Measurements from ENCODE around the gene TDRD12.
A peak's percentile ranks its signal among the peaks of the same experiment; 100 is the strongest.

The TDRD12 gene

GRCh38 chr19:32674153-32674930, 45.2 kb upstream of the TDRD12 start:
- no peak for TF ChIP-seq POLR2AphosphoS5 (IDR thresholded peaks at IDR 0.05; ENCODE audit: low read depth, low read length)
- TF ChIP-seq FOXP2 (optimal IDR thresholded peaks at IDR 0.05; ENCODE audit: borderline replicate concordance, extremely low read depth, extremely low read length, insufficient read depth) = no peak
- no peak for TF ChIP-seq REST (IDR thresholded peaks at IDR 0.05; ENCODE audit: insufficient read depth in 1 of 2, low read depth in 2 of 2, low read length in 2 of 2)
- no peak for TF ChIP-seq TAF1 (IDR thresholded peaks at IDR 0.05; ENCODE audit: borderline replicate concordance, insufficient read depth, low read length)
- TF ChIP-seq SIN3A (IDR thresholded peaks at IDR 0.05; ENCODE audit: borderline replicate concordance, insufficient read depth, low read length) = no peak

- no peak for TF ChIP-seq SIN3A (IDR thresholded peaks at IDR 0.05; ENCODE audit: borderline replicate concordance, insufficient read depth, low read length)
- peak; percentile 6 for TF ChIP-seq FOXP2 (optimal IDR thresholded peaks at IDR 0.05; ENCODE audit: borderline replicate concordance, extremely low read depth, extremely low read length, insufficient read depth)
- no peak for TF ChIP-seq REST (IDR thresholded peaks at IDR 0.05; ENCODE audit: insufficient read depth in 1 of 2, low read depth in 2 of 2, low read length in 2 of 2)
- no peak; the same call in 1 of the 2 replicates for TF ChIP-seq POLR2AphosphoS5 (IDR thresholded peaks at IDR 0.05; ENCODE audit: low read depth, low read length)
- TF ChIP-seq TAF1 (IDR thresholded peaks at IDR 0.05; ENCODE audit: borderline replicate concordance, insufficient read depth, low read length) = peak; percentile 60; the same call in 1 of the 2 replicates
Observed at GRCh38 chr19:32674931-32675719, 44.4 kb upstream of the TDRD12 start, which contains the start of gene ANKRD27. TSS of gene ANKRD27 (minus strand) at chr19:32675180. CDS start at chr19:32659015, 16,165 bp downstream.

- TF ChIP-seq POLR2AphosphoS5 (IDR thresholded peaks at IDR 0.05; ENCODE audit: low read depth, low read length) = no peak
- TF ChIP-seq FOXP2 (optimal IDR thresholded peaks at IDR 0.05; ENCODE audit: borderline replicate concordance, extremely low read depth, extremely low read length, insufficient read depth) = peak; percentile 8
Observed at GRCh38 chr19:32675720-32676185, 43.8 kb upstream of the TDRD12 start, which contains the start of gene RGS9BP. TSS of gene RGS9BP (plus strand) at chr19:32675848. CDS start at chr19:32676264, 416 bp downstream.

- no peak for TF ChIP-seq FOXP2 (optimal IDR thresholded peaks at IDR 0.05; ENCODE audit: borderline replicate concordance, extremely low read depth, extremely low read length, insufficient read depth)
- TF ChIP-seq REST (IDR thresholded peaks at IDR 0.05; ENCODE audit: insufficient read depth in 1 of 2, low read depth in 2 of 2, low read length in 2 of 2) = no peak
- no peak for TF ChIP-seq POLR2AphosphoS5 (IDR thresholded peaks at IDR 0.05; ENCODE audit: low read depth, low read length)
- TF ChIP-seq TAF1 (IDR thresholded peaks at IDR 0.05; ENCODE audit: borderline replicate concordance, insufficient read depth, low read length) = no peak
- no peak for TF ChIP-seq SIN3A (IDR thresholded peaks at IDR 0.05; ENCODE audit: borderline replicate concordance, insufficient read depth, low read length)
Observed at GRCh38 chr19:32676186-32676894, 43.2 kb upstream of the TDRD12 start.

- TF ChIP-seq TAF1 (IDR thresholded peaks at IDR 0.05; ENCODE audit: borderline replicate concordance, insufficient read depth, low read length) = no peak
- no peak for TF ChIP-seq POLR2AphosphoS5 (IDR thresholded peaks at IDR 0.05; ENCODE audit: low read depth, low read length)
- TF ChIP-seq SIN3A (IDR thresholded peaks at IDR 0.05; ENCODE audit: borderline replicate concordance, insufficient read depth, low read length) = no peak
- TF ChIP-seq REST (IDR thresholded peaks at IDR 0.05; ENCODE audit: insufficient read depth in 1 of 2, low read depth in 2 of 2, low read length in 2 of 2) = no peak
- TF ChIP-seq FOXP2 (optimal IDR thresholded peaks at IDR 0.05; ENCODE audit: borderline replicate concordance, extremely low read depth, extremely low read length, insufficient read depth) = no peak
Observed at GRCh38 chr19:32676895-32677359, 42.6 kb upstream of the TDRD12 start.
